ENCODE measurements around the gene RSPO4.

Gene RSPO4

GRCh38 chr20:910132-910869, 91.8 kb downstream of the RSPO4 start:
- no peak for DNase-seq (ENCODE audit: low read depth in 2 of 2)

- DNase-seq (ENCODE audit: low read depth in 2 of 2) = no peak
Observed at GRCh38 chr20:909641-910040, 92.5 kb downstream of the RSPO4 start.

Measured in stimulated activated CD4-positive, alpha-beta T cell treated with anti-CD3 and anti-CD28 coated beads, Interleukin-4, amount 100 ng/mL, for 48 hours (primary cell).